Measurements from ENCODE around the gene UCHL5.

DNA sequence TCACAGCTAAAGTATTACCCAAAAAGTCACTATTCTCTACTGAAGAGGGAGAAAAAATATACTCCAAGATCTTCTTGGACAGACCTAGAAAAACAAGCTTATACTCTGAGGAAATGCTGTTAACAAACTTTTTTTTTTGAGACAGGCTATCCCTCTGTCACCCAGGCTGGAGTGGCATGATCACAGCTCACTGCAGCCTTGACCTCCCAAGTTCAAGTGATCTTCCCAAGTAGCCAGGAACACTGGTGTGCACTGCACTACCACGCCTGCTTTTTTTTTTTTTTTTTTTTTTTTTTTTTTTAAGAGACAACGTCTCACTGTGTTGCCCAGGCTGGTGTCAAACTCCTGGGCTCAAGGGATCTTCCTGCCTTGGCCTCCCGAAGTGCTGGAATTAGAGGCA, 28.7 kb upstream of the UCHL5 start:
- no peak for TF ChIP-seq CTCF (IDR thresholded peaks at IDR 0.05; ENCODE audit: low read depth, low read length)
- TF ChIP-seq EZH2phosphoT487 (IDR thresholded peaks at IDR 0.05; ENCODE audit: low read depth), result no peak

All from OCI-LY3 (cell line).